PC-9 (cell line): ENCODE data around the gene RAB8A. TPM values are rescaled to one million over a fixed set of nuclear protein-coding genes. Genes with fewer than 3 reads are reported as not detected.

Experiments
- BruUV-seq: library from RNA; stranded (reverse); fragments of 400-500 nt; replicated peaks from 2 replicates; lab custom pipeline; 2021; lab: Mats Ljungman, UMichigan
- CTCF ChIA-PET: fragments of 300-600 bp; sonication (Branson Sonifier 250); formaldehyde crosslinking; loops from one replicate; lab custom pipeline; 2022; ENCODE audit warnings: antibody characterized with exemption; lab: Charles Lee
- POLR2A ChIA-PET: fragments of 300-600 bp; sonication (Branson Sonifier 250); formaldehyde crosslinking; loops from one replicate; lab custom pipeline; 2022; ENCODE audit warnings: antibody characterized with exemption; ENCODE audit not compliant: unreplicated experiment; lab: Charles Lee
- DNase-seq, 2 experiments: peaks; one replicate each; pipeline versions ENCODE4 v3.0.0 to v3.0.0-alpha.2; 2015 to 2022; ENCODE audit warnings: mixed read lengths in 1 of 2
- H2AFZ ChIP-seq: fragments of 200-600 bp; sonication (generic); 2 replicates; pipeline ENCODE4 v1.8.1; 2017; ENCODE audit warnings: antibody characterized with exemption
- H3F3A ChIP-seq: fragments of 200-600 bp; sonication (generic); 2 replicates; pipeline ENCODE4 v1.8.1; 2017; ENCODE audit warnings: antibody characterized with exemption, mild to moderate bottlenecking, low read depth; ENCODE audit not compliant: insufficient read depth
- H3K27ac ChIP-seq: fragments of 200-600 bp; sonication (generic); 2 replicates; pipeline ENCODE4 v1.6.1; 2016; ENCODE audit warnings: mixed run types
- H3K27me3 ChIP-seq: fragments of 200-600 bp; sonication (generic); 2 replicates; pipeline ENCODE4 v1.6.1; 2016; ENCODE audit warnings: low read depth, mixed run types; ENCODE audit not compliant: insufficient read depth
- H3K36me3 ChIP-seq: fragments of 200-600 bp; sonication (generic); 2 replicates; pipeline ENCODE4 v1.6.1; 2016; ENCODE audit warnings: low read depth, mixed run types
- H3K4me1 ChIP-seq: fragments of 200-600 bp; sonication (generic); replicated peaks from 2 replicates; pipeline ENCODE4 v1.6.1; 2016; ENCODE audit warnings: mixed run types; ENCODE audit not compliant: insufficient read depth
- H3K4me2 ChIP-seq: fragments of 200-600 bp; sonication (generic); 2 replicates; pipeline ENCODE4 v1.6.1; 2017; ENCODE audit warnings: mixed run types
- H3K4me3 ChIP-seq: fragments of 200-600 bp; sonication (generic); 2 replicates; pipeline ENCODE4 v1.6.1; 2016; ENCODE audit warnings: mixed run types
- H3K79me2 ChIP-seq: fragments of 200-600 bp; sonication (generic); 2 replicates; pipeline ENCODE4 v1.6.1; 2017; ENCODE audit warnings: low read depth, mixed run types
- H3K9me2 ChIP-seq: fragments of 200-600 bp; sonication (generic); 2 replicates; pipeline ENCODE4 v1.8.1; 2017; ENCODE audit warnings: mild to moderate bottlenecking; ENCODE audit not compliant: insufficient read depth
- H3K9me3 ChIP-seq: fragments of 200-600 bp; sonication (generic); 2 replicates; pipeline ENCODE4 v1.8.1; 2016; ENCODE audit warnings: low read depth; ENCODE audit not compliant: insufficient read depth
- H4K20me1 ChIP-seq: fragments of 200-600 bp; sonication (generic); 2 replicates; pipeline ENCODE4 v1.8.1; 2017; ENCODE audit not compliant: insufficient read depth
- EZH2 ChIP-seq: fragments of 200-600 bp; sonication (generic); IDR thresholded peaks from 2 replicates; pipeline ENCODE4 v1.8.0; 2017; ENCODE audit warnings: antibody characterized with exemption, low read depth
- intact Hi-C: fragments of 100-400 bp; cut with micrococcal nuclease; formaldehyde crosslinking; loops from one replicate; pipeline ENCODE4 v1.10.0; 2022; ENCODE audit not compliant: unreplicated experiment
- total RNA-seq: library from RNA; stranded (reverse); gene quantifications from 2 replicates; pipeline ENCODE4 v1.2.3, GENCODE V29; 2021
- TF ChIP-seq, protein P1 (sequence below): fragments of 200-600 bp; sonication (generic); conservative IDR thresholded peaks from 2 replicates; pipeline ENCODE4 v1.6.1; 2017; ENCODE audit warnings: mixed run types, antibody characterized with exemption, mild to moderate bottlenecking, moderate library complexity

RAB8A gene
- total RNA-seq, 1 experiment from 2014 or later, result 104 TPM

GRCh38 chr19:16115301-16116039 is 3.8 kb downstream of the RAB8A start:
- Histone ChIP-seq H3K4me1 (peaks cover 12% of the 10 kb centered on the region), H4K20me1 (peaks cover 8% of the 10 kb centered on the region; the same call in 1 of the 2 replicates), H3K79me2 (peaks cover 52% of the 10 kb centered on the region), H3K9me3 (no peaks in the 10 kb centered on the region), H3K27me3 (no peaks in the 10 kb centered on the region), H3F3A (no peaks in the 10 kb centered on the region), H3K4me3 (no peak overlapping the region), H2AFZ (no peak overlapping the region), H3K4me2 (no peak overlapping the region), H3K9me2 (no peaks in the 10 kb centered on the region), H3K27ac (no peak overlapping the region), H3K36me3 (peaks cover 11% of the 10 kb centered on the region; the same call in 1 of the 2 replicates)
- DNase-seq, result no peak
- no TSS peak for BruUV-seq
- TF ChIP-seq, protein P1, sequence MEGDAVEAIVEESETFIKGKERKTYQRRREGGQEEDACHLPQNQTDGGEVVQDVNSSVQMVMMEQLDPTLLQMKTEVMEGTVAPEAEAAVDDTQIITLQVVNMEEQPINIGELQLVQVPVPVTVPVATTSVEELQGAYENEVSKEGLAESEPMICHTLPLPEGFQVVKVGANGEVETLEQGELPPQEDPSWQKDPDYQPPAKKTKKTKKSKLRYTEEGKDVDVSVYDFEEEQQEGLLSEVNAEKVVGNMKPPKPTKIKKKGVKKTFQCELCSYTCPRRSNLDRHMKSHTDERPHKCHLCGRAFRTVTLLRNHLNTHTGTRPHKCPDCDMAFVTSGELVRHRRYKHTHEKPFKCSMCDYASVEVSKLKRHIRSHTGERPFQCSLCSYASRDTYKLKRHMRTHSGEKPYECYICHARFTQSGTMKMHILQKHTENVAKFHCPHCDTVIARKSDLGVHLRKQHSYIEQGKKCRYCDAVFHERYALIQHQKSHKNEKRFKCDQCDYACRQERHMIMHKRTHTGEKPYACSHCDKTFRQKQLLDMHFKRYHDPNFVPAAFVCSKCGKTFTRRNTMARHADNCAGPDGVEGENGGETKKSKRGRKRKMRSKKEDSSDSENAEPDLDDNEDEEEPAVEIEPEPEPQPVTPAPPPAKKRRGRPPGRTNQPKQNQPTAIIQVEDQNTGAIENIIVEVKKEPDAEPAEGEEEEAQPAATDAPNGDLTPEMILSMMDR, result no peak
- no peak for TF ChIP-seq EZH2
- intact Hi-C loops, result no loop called here
- CTCF ChIA-PET, result interaction anchor here (0.6 kb wide), 1 partner anchor 70 kb away, joined by 3 read pairs; the partner anchor contains the start of gene FAM32A
- POLR2A ChIA-PET, result no interaction called here

- no peaks in the 10 kb centered on the region for H3K27me3 ChIP-seq
- TF ChIP-seq EZH2, result no peak
- TF ChIP-seq, protein P1, result no peak
- peaks cover 52% of the 10 kb centered on the region for H3K79me2 ChIP-seq
- no peak overlapping the region for H2AFZ ChIP-seq
- POLR2A ChIA-PET, result no interaction called here
- BruUV-seq, result no TSS peak
- no peak for DNase-seq
- no peak overlapping the region for H3K4me3 ChIP-seq
- H3K4me1 ChIP-seq, result peaks cover 12% of the 10 kb centered on the region
- CTCF ChIA-PET, result interaction anchor here (0.6 kb wide), 1 partner anchor 69 kb away, joined by 3 read pairs; the partner anchor contains the start of gene FAM32A
- no peaks in the 10 kb centered on the region for H3K9me2 ChIP-seq
- peaks cover 11% of the 10 kb centered on the region; the same call in 1 of the 2 replicates for H3K36me3 ChIP-seq
- H3K4me2 ChIP-seq, result no peak overlapping the region
- peaks cover 8% of the 10 kb centered on the region; the same call in 1 of the 2 replicates for H4K20me1 ChIP-seq
- no peaks in the 10 kb centered on the region for H3K9me3 ChIP-seq
- H3F3A ChIP-seq, result no peaks in the 10 kb centered on the region
- H3K27ac ChIP-seq, result no peak overlapping the region
- intact Hi-C loops, result no loop called here
These were observed 4.4 kb downstream of the RAB8A start for GRCh38 chr19:16116067-16116466.

DNA sequence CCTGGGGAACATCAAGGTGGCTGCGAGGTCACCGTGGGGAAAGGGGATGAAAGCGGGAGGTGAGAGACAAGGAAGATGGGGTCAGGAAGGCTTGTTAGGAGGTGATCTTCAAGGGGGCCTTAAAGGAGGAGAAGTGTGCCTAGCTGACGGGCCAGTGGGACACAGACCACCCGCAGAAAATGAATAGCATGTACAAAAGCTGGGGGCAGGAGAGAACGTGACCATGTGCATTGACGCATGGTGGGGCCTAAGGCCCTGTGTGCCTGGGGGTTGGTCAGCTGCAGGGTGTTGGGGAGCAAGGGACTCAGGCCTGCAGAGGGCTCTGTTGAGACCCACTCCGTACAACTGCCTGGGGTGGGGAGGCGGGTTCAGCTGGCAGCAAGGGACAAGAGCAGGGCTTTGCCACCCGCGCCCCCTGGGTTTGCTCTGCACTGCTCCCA is 5.9 kb downstream of the RAB8A start:
- no peak overlapping the region for H2AFZ ChIP-seq
- ChIA-PET CTCF (no interaction called here), POLR2A (interaction anchor here (0.6 kb wide), 1 partner anchor 116 kb away, joined by 3 read pairs; no protein-coding TSS in a partner anchor)
- peaks cover 8% of the 10 kb centered on the region; the same call in 1 of the 2 replicates for H4K20me1 ChIP-seq
- H3K4me2 ChIP-seq, result no peak overlapping the region
- H3K4me1 ChIP-seq, result peaks cover 7% of the 10 kb centered on the region
- peaks cover 11% of the 10 kb centered on the region; the same call in 1 of the 2 replicates for H3K36me3 ChIP-seq
- TF ChIP-seq, protein P1, result no peak
- TF ChIP-seq EZH2, result no peak
- H3K27me3 ChIP-seq, result no peaks in the 10 kb centered on the region
- H3F3A ChIP-seq, result no peaks in the 10 kb centered on the region
- intact Hi-C loops, result no loop called here
- no TSS peak for BruUV-seq
- no peaks in the 10 kb centered on the region for H3K9me2 ChIP-seq
- H3K4me3 ChIP-seq, result no peak overlapping the region
- H3K27ac ChIP-seq, result no peak overlapping the region
- no peaks in the 10 kb centered on the region for H3K9me3 ChIP-seq
- H3K79me2 ChIP-seq, result peaks cover 43% of the 10 kb centered on the region
- DNase-seq, result no peak
